ENCODE measurements around the gene SGPP2.

Gene SGPP2

DNA sequence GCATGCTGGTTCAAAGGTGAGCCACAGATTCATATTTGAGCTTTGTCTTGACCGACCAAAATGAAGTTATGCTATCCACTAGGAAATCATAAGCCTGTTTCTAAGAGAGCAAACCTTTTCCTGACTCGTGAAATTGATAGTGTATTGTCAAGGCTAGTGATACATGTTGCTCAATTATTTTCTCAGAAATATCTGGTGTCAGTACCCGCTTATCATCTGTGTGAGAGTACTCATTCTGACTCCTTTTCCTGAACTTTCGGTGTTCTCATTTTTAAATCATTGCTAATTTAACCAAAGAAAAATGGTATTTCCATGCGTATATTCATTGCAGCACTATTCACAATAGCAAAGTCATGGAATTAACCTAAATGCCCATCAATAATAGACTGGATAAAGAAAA lies 56.2 kb downstream of the SGPP2 start:
- no peak overlapping the region for H3K4me3 ChIP-seq (ENCODE audit: control insufficient read depth, low read depth, low read length)
- TF ChIP-seq, protein P1, sequence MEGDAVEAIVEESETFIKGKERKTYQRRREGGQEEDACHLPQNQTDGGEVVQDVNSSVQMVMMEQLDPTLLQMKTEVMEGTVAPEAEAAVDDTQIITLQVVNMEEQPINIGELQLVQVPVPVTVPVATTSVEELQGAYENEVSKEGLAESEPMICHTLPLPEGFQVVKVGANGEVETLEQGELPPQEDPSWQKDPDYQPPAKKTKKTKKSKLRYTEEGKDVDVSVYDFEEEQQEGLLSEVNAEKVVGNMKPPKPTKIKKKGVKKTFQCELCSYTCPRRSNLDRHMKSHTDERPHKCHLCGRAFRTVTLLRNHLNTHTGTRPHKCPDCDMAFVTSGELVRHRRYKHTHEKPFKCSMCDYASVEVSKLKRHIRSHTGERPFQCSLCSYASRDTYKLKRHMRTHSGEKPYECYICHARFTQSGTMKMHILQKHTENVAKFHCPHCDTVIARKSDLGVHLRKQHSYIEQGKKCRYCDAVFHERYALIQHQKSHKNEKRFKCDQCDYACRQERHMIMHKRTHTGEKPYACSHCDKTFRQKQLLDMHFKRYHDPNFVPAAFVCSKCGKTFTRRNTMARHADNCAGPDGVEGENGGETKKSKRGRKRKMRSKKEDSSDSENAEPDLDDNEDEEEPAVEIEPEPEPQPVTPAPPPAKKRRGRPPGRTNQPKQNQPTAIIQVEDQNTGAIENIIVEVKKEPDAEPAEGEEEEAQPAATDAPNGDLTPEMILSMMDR (IDR thresholded peaks at IDR 0.05; ENCODE audit: control insufficient read depth, insufficient read depth, low read depth, low read length, missing control alignments): no peak
- DNase-seq (ENCODE audit: low read depth): no peak

DNA sequence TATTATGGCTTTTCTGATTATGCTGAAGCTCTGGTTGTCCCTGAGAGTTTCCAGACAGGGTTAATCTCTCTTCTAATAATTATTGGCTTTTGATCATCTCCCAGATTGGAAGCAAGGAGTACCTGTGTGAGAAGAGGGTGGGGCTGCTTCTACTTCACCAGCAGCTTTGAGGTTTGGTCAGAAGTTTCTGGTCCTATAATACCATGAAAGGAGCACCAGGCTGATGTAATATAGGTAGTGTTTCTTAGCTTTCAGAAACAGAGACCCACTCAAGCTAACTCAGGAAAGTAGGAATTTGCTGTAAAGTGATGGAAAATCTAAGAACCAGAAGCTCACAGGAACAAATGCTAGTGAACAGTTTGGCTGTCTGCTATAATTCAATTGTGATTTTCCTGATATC lies 57.6 kb downstream of the SGPP2 start:
- TF ChIP-seq, protein P1 (IDR thresholded peaks at IDR 0.05; ENCODE audit: control insufficient read depth, insufficient read depth, low read depth, low read length, missing control alignments): no peak
- H3K4me3 ChIP-seq (ENCODE audit: control insufficient read depth, low read depth, low read length): no peak overlapping the region
- no peak for DNase-seq (ENCODE audit: low read depth)

DNA sequence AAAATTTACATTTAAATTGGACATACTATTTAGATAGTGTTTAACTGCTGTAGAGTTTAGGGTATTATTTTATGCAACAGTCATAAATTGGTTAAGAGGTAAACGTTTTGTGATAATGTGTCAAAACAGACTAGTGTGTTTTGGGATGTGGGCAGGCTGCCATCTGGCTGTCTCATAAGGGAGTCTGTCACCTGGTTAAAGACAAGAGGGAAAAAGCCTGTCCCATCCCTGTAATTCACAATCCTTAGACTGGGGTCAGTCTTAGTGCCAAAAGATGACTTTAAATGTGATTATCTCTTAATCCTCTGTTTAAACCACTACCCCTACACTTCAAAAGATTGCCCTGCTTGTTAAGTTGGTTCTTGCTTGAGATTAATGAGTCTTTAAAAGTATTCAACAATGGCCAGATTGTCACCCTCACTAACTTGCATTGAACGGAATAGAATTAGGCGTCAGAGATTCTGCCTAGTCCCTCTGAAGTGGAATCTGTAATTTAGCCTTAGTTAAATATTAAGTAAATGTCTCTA lies 59.2 kb downstream of the SGPP2 start:
- DNase-seq (ENCODE audit: low read depth): no peak
- no peak overlapping the region for H3K4me3 ChIP-seq (ENCODE audit: control insufficient read depth, low read depth, low read length)
- TF ChIP-seq, protein P1 (IDR thresholded peaks at IDR 0.05; ENCODE audit: control insufficient read depth, insufficient read depth, low read depth, low read length, missing control alignments): no peak

DNA sequence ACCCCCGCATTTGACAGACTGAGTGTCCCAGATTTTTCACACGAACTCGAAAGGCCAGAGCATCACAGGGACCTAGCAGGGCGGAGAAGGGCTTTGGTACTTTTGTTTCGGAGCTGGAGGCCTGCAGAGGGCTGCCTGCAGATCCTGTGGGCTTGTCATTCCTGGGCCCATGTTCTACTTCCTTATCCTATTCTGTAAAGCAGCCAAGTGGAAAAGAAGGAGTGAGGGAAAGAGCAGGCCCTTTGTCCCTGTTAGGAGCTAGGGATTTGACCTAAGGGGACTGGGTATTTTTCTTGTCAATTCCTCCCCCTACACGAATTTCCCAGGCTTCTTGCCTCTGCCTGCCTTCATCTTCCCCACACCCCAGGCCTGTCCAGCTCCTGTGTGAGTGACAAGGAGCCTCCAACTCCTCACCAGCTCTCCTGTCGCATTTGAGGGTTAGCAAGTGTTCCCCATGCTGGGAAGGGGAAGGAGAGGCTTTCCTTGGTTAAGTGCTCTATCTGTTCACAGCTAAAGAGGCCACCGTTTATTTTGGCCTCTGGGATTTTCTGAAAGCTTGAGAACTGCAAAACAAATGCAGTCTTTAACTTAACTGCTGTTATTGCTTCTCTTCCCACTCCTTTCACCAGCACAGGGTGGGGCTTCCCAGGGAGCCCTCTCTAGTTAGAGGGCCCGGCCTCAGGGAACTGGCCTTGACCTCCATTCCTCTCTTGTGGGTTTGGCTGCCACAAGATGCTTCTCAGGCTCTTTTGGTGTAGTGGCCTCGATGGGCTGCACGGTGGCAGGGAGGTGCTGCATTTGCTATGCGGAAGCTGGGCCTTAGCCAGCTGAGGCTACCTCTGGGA lies 61.2 kb downstream of the SGPP2 start:
- H3K4me3 ChIP-seq (ENCODE audit: control insufficient read depth, low read depth, low read length): no peak overlapping the region
- no peak for DNase-seq (ENCODE audit: low read depth)
- TF ChIP-seq, protein P1 (IDR thresholded peaks at IDR 0.05; ENCODE audit: control insufficient read depth, insufficient read depth, low read depth, low read length, missing control alignments): no peak

DNA sequence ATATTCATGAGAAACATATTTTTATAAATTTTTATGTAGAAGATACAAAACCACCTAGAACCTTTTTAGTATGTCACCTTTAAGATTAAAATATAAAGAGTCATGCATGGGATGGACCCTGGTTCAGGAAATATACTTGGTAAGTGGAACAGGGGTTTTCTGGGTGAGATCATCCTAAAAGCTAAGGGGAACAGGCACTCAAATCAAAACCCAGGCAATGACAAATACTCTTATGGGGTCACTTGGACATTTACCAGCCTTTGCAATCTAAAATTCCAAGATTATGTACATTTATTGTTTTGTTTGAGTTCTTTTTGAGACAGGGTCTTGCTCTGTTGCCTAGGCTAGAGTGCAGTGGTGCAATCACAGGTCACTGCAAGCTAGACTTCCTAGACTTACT lies 65.8 kb downstream of the SGPP2 start:
- TF ChIP-seq, protein P1 (IDR thresholded peaks at IDR 0.05; ENCODE audit: control insufficient read depth, insufficient read depth, low read depth, low read length, missing control alignments): no peak
- DNase-seq (ENCODE audit: low read depth): no peak
- H3K4me3 ChIP-seq (ENCODE audit: control insufficient read depth, low read depth, low read length): no peak overlapping the region

DNA sequence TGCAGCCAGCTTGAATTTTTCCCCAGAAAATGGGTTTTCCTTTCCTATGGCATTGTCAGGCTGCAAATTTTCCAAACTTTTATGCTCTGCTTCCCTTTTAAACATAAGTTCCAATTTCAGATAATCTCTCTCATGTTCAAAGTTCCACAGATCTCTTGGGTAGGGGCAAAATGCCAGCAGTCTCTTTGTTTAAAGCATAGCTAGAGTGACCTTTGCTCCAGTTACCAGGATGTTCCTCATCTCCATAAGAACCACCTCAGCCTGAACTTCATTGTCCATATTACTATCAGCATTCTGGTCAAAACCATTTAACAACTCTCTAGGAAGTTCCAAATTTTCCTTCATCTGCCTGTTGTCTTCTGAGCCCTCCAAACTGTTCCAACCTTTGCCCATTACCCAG lies 68.3 kb downstream of the SGPP2 start:
- DNase-seq (ENCODE audit: low read depth): no peak
- no peak overlapping the region for H3K4me3 ChIP-seq (ENCODE audit: control insufficient read depth, low read depth, low read length)
- TF ChIP-seq, protein P1 (IDR thresholded peaks at IDR 0.05; ENCODE audit: control insufficient read depth, insufficient read depth, low read depth, low read length, missing control alignments): no peak

Data from AG09309 (cell line).